ENCODE results near the gene KIRREL3.

DNA sequence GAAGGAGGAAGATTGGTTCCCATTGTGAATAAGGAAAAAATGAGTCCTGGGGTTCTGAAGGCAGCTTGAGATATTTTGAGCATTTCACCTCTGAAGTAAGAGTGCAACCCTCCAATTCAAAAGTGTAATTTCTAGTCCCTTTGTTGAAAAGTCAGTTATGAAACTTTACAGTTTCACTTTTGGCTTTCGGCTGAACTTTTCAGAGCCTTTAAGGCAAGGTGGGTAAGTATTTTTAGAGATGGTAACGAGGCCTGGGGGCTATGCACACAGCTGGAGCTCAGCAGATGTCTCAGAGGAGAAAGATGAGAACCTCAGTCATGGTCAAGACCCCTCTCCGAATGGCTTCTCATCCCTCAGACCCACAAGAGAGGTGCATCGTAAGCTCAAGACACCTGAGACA, 267.6 kb downstream of the KIRREL3 start:
- no peak for TF ChIP-seq EP300 (IDR thresholded peaks at IDR 0.05; ENCODE audit: low read depth)
- TF ChIP-seq, protein P1, sequence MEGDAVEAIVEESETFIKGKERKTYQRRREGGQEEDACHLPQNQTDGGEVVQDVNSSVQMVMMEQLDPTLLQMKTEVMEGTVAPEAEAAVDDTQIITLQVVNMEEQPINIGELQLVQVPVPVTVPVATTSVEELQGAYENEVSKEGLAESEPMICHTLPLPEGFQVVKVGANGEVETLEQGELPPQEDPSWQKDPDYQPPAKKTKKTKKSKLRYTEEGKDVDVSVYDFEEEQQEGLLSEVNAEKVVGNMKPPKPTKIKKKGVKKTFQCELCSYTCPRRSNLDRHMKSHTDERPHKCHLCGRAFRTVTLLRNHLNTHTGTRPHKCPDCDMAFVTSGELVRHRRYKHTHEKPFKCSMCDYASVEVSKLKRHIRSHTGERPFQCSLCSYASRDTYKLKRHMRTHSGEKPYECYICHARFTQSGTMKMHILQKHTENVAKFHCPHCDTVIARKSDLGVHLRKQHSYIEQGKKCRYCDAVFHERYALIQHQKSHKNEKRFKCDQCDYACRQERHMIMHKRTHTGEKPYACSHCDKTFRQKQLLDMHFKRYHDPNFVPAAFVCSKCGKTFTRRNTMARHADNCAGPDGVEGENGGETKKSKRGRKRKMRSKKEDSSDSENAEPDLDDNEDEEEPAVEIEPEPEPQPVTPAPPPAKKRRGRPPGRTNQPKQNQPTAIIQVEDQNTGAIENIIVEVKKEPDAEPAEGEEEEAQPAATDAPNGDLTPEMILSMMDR (IDR thresholded peaks at IDR 0.05), result no peak
